Ishikawa (cell line): ENCODE data around the gene S100A7.

Experiments used
- EGR1 ChIP-seq: IDR thresholded peaks from 2 replicates; pipeline ENCODE4 v1.6.1; 2012
- EP300 ChIP-seq: IDR thresholded peaks from 2 replicates; pipeline ENCODE4 v1.6.1; 2012; ENCODE audit warnings: borderline replicate concordance
- MAX ChIP-seq: IDR thresholded peaks from 2 replicates; pipeline ENCODE4 v1.6.1; 2012
- REST ChIP-seq: IDR thresholded peaks from 2 replicates; pipeline ENCODE4 v1.6.1; 2012; ENCODE audit warnings: low read depth, mild to moderate bottlenecking
- TAF1 ChIP-seq: IDR thresholded peaks from 2 replicates; pipeline ENCODE4 v1.6.1; 2012; ENCODE audit warnings: low read depth, mild to moderate bottlenecking
- YY1 ChIP-seq: IDR thresholded peaks from 2 replicates; pipeline ENCODE4 v1.6.1; 2012; ENCODE audit warnings: low read depth
- ZBTB7A ChIP-seq: IDR thresholded peaks from 2 replicates; pipeline ENCODE4 v1.6.1; 2012; ENCODE audit warnings: low read depth
- TF ChIP-seq, protein P1 (sequence below): IDR thresholded peaks from 2 replicates; pipeline ENCODE4 v1.6.1; 2012

GRCh38 chr1:153415850-153416570 lies 44.4 kb downstream of the S100A7 start, which contains the start of gene S100A7A:
- TF ChIP-seq MAX, result no peak
- no peak for TF ChIP-seq ZBTB7A
- no peak for TF ChIP-seq EP300
- TF ChIP-seq, protein P1, sequence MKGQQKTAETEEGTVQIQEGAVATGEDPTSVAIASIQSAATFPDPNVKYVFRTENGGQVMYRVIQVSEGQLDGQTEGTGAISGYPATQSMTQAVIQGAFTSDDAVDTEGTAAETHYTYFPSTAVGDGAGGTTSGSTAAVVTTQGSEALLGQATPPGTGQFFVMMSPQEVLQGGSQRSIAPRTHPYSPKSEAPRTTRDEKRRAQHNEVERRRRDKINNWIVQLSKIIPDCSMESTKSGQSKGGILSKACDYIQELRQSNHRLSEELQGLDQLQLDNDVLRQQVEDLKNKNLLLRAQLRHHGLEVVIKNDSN, result no peak
- TF ChIP-seq YY1, result no peak
- no peak for TF ChIP-seq REST
- TF ChIP-seq TAF1, result no peak
- no peak for TF ChIP-seq EGR1
